GM12864 (cell line): Measurements from ENCODE around the gene TBC1D4.

Experiments used
- DNase-seq: peaks from one replicate; pipeline ENCODE4 v3.0.0-alpha.2; 2011; ENCODE audit warnings: low read depth
- H3K4me3 ChIP-seq: 2 replicates; pipeline ENCODE4 v1.5.1; 2011; ENCODE audit warnings: mild to moderate bottlenecking, low read depth, low read length, control low read depth
- TF ChIP-seq, protein P1 (sequence below): IDR thresholded peaks from 2 replicates; pipeline ENCODE4 v1.5.1; 2011; ENCODE audit warnings: low read depth, mild to moderate bottlenecking, moderate library complexity, low read length, control low read depth, inconsistent platforms; ENCODE audit errors: missing control alignments

Gene TBC1D4

DNA sequence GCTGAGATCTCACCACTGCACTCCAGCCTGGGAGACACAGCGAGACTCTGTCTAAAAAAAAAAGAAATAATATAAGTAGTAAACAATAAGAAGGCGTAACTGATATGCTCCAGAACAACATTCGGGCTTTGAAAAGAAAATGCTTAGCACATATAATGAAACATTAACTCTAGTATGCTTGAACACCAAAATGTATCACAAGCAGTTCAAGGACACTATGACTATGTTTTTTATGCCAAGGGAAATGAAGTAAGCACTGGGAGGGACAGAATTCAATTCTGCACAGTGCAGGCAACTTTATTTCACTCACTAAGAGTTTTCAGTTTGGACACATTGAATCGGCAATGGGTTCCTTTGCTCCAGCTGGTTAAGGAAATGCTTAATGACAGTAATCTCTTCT lies 178.7 kb downstream of the TBC1D4 start:
- TF ChIP-seq, protein P1, sequence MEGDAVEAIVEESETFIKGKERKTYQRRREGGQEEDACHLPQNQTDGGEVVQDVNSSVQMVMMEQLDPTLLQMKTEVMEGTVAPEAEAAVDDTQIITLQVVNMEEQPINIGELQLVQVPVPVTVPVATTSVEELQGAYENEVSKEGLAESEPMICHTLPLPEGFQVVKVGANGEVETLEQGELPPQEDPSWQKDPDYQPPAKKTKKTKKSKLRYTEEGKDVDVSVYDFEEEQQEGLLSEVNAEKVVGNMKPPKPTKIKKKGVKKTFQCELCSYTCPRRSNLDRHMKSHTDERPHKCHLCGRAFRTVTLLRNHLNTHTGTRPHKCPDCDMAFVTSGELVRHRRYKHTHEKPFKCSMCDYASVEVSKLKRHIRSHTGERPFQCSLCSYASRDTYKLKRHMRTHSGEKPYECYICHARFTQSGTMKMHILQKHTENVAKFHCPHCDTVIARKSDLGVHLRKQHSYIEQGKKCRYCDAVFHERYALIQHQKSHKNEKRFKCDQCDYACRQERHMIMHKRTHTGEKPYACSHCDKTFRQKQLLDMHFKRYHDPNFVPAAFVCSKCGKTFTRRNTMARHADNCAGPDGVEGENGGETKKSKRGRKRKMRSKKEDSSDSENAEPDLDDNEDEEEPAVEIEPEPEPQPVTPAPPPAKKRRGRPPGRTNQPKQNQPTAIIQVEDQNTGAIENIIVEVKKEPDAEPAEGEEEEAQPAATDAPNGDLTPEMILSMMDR = no peak
- H3K4me3 ChIP-seq = no peak overlapping the region
- DNase-seq = no peak

DNA sequence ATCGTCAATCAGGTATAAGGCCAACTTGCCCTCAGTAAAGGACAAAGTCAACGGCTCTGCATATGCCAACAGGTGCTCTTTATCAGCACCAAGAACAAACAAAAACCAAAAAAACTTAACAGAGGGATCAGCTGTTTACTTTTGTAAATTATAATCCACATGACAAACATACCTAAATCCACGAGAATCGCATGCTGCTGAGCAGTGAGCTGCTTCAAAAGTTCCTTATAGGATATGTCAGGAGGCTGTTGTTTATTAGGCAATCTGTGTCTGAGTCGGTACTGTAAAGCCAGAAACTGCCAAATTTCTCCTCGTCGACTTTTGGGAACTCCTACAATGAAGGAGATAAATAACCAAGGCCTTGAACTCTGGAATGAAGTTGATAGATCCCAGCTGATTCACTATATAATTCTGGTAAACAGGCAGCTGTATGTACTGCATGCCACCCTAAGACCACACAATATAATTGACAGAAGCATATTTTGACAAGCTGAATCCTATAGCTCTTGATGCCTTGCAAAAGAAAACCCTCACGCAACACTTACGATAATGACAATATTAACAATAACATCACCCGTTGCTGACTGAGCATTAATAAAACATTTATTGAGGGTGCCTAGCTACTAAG lies 179.8 kb downstream of the TBC1D4 start:
- H3K4me3 ChIP-seq = no peak overlapping the region
- TF ChIP-seq, protein P1 = no peak
- DNase-seq = no peak

DNA sequence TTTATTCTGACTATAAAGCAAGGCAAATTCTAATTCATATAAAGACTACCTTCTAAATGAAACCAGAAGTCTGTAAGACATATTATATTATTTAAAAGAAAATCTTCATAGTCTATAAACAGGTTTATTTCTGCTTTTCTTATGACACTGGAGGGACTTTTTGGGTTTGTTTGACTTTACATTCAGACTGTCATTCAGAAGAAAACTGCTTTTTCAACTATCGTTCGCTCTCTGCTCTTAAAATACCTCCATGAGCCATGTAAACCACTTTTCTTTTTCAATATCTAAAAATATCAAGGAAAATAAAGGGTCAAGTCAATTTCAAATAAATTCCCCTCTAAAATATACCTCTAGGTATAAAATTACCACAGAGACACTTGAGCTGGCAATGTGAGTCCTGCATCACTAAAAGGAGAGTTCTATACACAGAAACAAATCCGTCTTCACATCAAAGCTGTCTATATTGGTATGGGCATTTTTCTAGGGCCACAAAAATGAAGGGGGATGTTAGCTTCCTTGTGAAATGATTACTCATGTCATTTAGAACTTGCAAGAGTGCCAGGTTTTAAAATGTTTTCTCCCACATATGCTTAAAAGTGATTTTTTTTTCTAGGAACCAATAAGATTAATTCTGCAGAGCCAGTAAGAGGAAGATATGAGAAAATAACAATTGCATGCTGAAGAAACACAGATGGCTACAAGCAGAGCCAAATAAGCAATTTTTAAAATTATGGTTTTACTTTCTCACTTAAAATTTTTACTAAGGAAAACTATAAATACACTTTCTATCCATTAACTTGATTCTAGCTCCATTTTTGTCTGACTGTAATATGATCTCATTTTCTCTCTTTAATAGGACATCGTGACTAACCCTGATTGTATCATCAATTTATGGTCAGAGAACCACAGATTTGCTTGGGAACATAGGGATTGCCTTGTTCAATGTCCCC lies 181.8 kb downstream of the TBC1D4 start:
- H3K4me3 ChIP-seq = peak overlapping the region; percentile 23; the same call in 1 of the 2 replicates
- DNase-seq = peak; percentile 48
- TF ChIP-seq, protein P1 = no peak

DNA sequence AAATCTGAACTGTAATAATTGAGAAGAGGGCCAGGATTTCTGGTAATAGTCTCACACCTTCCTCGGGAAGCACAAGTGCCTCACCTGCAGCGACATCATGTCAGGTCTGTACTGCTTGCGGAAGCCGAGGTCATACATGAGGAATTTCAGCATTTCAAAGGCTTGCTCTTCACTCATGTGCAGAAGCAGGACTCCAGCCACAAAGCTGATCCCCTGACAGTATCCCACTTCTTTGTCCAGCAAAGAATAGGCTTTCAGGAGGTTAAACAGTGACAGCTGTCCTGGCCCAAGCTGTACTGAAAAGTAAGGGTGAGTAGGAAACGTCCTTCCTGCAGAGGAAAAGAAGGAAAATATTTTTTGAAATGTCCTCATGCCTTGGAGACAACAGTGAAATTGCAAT lies 182.7 kb downstream of the TBC1D4 start:
- TF ChIP-seq, protein P1 = no peak
- DNase-seq = no peak
- peak overlapping the region; percentile 3; the same call in 1 of the 2 replicates for H3K4me3 ChIP-seq

DNA sequence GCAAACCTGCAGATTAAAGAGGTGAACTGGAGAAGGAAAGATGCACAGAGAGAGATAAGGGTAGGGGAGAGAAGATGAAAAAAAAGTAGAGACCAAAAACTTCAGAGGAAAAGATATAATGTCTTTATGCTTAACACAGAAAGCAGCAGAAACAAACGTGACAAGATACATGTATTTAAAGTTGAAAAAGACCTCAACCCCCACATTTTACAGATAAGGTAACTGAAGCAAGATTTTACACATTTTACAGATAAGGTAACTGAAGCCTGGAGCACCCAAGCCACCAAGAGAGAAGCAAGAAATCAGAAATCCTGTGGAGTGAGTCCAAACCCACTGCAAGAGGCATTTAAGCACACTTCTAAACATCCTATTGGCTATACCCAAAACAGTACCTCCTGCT lies 185.3 kb downstream of the TBC1D4 start:
- DNase-seq = no peak
- H3K4me3 ChIP-seq = no peak overlapping the region
- TF ChIP-seq, protein P1 = no peak

DNA sequence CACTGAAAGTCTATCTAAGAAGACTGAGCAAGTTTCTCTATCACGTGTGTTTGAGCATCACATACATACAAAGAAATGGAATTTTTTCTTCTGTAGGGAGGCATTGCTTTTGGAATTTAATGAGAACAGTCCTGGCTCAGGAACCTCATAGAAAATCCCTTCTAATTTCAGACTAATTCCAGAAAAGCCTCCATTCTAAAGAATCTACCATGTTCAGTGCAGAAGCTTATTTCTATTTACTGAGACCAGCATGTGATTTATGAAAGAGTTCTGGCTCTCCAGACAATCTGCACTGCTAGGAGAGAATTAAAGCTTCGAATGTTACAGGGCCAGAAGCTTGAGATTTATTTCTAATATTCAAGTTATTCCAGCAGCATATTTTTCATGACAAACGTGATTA lies 186.8 kb downstream of the TBC1D4 start:
- DNase-seq = no peak
- TF ChIP-seq, protein P1 = no peak
- no peak overlapping the region for H3K4me3 ChIP-seq

DNA sequence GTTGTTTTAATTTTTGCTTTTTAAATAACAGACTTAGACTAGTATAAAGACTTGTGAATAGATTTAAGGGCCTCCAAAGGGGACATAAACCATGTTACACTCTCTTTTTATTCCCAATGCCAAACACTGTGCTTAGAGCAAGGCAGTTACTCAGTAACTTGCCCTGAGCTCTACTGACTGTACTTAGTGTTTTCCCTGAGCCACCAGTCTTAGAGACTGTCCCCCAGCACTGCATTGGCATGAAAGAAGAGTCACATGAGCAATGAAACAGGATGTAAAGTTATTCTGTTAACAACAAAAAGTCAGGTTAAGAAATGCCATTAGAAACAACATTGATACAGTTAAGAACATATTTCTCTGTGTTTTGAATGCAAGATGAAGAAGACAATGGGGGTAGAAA lies 187.9 kb downstream of the TBC1D4 start:
- TF ChIP-seq, protein P1 = no peak
- no peak overlapping the region for H3K4me3 ChIP-seq
- DNase-seq = no peak
